ENCODE results near the gene IRF8.
A peak's percentile ranks its signal among the peaks of the same experiment; 100 is the strongest.
"Not testable (repeated sequence)": the region's sequence is repeated elsewhere in the genome, so short reads cannot be mapped to it uniquely, and the experiment has no call there.

IRF8 gene

GRCh38 chr16:85867189-85867588, 31.8 kb upstream of the IRF8 start:
- DNase-seq (ENCODE audit: low read depth, low spot score), result no peak

GRCh38 chr16:85868495-85868894, 30.5 kb upstream of the IRF8 start:
- DNase-seq (ENCODE audit: low read depth, low spot score), result no peak

GRCh38 chr16:85869206-85869605, 29.8 kb upstream of the IRF8 start:
- no peak for DNase-seq (ENCODE audit: low read depth, low spot score)

GRCh38 chr16:85869785-85870558, 29.0 kb upstream of the IRF8 start:
- DNase-seq (ENCODE audit: low read depth, low spot score), result no peak

GRCh38 chr16:85871756-85872155, 27.2 kb upstream of the IRF8 start:
- no peak for DNase-seq (ENCODE audit: low read depth, low spot score)

- DNase-seq (ENCODE audit: low read depth, low spot score), result no peak
These were observed 26.2 kb upstream of the IRF8 start for GRCh38 chr16:85872734-85873133.

- no peak for DNase-seq (ENCODE audit: low read depth, low spot score)
These were observed 25.8 kb upstream of the IRF8 start for GRCh38 chr16:85873153-85873552.

GRCh38 chr16:85874031-85874430, 24.9 kb upstream of the IRF8 start:
- DNase-seq (ENCODE audit: low read depth, low spot score), result not testable (repeated sequence)

- no peak for DNase-seq (ENCODE audit: low read depth, low spot score)
These were observed 20.6 kb upstream of the IRF8 start for GRCh38 chr16:85878407-85878806.

GRCh38 chr16:85878875-85879274, 20.1 kb upstream of the IRF8 start:
- no peak for DNase-seq (ENCODE audit: low read depth, low spot score)

GRCh38 chr16:85879549-85879948, 19.4 kb upstream of the IRF8 start:
- DNase-seq (ENCODE audit: low read depth, low spot score), result no peak

GRCh38 chr16:85879975-85880831, 18.8 kb upstream of the IRF8 start:
- DNase-seq (ENCODE audit: low read depth, low spot score), result no peak

GRCh38 chr16:85880861-85881260, 18.1 kb upstream of the IRF8 start:
- DNase-seq (ENCODE audit: low read depth, low spot score), result no peak

- DNase-seq (ENCODE audit: low read depth, low spot score), result no peak
These were observed 17.5 kb upstream of the IRF8 start for GRCh38 chr16:85881436-85881835.

- no peak for DNase-seq (ENCODE audit: low read depth, low spot score)
These were observed 16.7 kb upstream of the IRF8 start for GRCh38 chr16:85882181-85882810.

- no peak for DNase-seq (ENCODE audit: low read depth, low spot score)
These were observed 15.1 kb upstream of the IRF8 start for GRCh38 chr16:85883813-85884212.

- DNase-seq (ENCODE audit: low read depth, low spot score), result no peak
These were observed 14.0 kb upstream of the IRF8 start for GRCh38 chr16:85884808-85885463.

GRCh38 chr16:85885537-85885936, 13.4 kb upstream of the IRF8 start:
- DNase-seq (ENCODE audit: low read depth, low spot score), result no peak

- DNase-seq (ENCODE audit: low read depth, low spot score), result peak; percentile 31
These were observed 10.3 kb upstream of the IRF8 start for GRCh38 chr16:85888405-85889331.

GRCh38 chr16:85891033-85891775, 7.8 kb upstream of the IRF8 start:
- no peak for DNase-seq (ENCODE audit: low read depth, low spot score)
